OCI-LY3 (cell line): Measurements from ENCODE around the gene STRIT1.

Experiments
- CTCF ChIP-seq: fragments of 200-600, 300-600 bp; sonication (generic); IDR thresholded peaks from 2 replicates; pipeline ENCODE4 v1.5.1; 2014; ENCODE audit warnings: antibody characterized with exemption, low read length, low read depth
- EZH2phosphoT487 ChIP-seq: fragments of 200-600 bp; shearing (Covaris generic); IDR thresholded peaks from 2 replicates; pipeline ENCODE4 v1.6.1; 2018; ENCODE audit warnings: antibody characterized with exemption, mixed run types, low read depth

DNA sequence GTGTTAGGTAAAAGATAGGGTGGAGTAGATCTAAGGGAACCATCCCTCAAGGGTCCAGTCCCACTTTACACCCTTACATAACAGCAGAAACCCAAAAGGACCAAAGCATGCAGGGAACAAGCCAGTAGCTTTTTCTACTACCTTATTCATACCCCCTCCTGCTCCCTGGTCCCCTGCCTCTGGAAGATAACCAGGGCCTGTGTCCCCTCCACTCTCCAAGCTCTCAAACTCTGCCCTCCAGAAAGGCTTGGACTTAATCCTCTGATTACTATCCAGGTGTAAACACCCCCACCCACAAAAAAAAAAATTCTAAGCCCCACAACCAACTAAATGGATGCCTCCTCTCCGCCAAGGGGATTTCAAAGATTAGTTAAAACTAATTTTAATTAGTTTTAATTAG lies 33.9 kb upstream of the STRIT1 start:
- TF ChIP-seq CTCF, result no peak
- TF ChIP-seq EZH2phosphoT487, result no peak
